ENCODE measurements around the gene GFPT1.

Gene GFPT1

GRCh38 chr2:69292256-69292655, 94.8 kb downstream of the GFPT1 start:
- no peak for TF ChIP-seq CTCF (IDR thresholded peaks at IDR 0.05; ENCODE audit: low read depth, low read length)
- DNase-seq (ENCODE audit: low read depth, low spot score) = no peak
- H3K4me3 ChIP-seq (ENCODE audit: low read depth, low read length) = no peak overlapping the region
- in situ Hi-C loops (cut with HindIII; ENCODE audit: low sequenced_read_pairs) = no loop called here

DNA sequence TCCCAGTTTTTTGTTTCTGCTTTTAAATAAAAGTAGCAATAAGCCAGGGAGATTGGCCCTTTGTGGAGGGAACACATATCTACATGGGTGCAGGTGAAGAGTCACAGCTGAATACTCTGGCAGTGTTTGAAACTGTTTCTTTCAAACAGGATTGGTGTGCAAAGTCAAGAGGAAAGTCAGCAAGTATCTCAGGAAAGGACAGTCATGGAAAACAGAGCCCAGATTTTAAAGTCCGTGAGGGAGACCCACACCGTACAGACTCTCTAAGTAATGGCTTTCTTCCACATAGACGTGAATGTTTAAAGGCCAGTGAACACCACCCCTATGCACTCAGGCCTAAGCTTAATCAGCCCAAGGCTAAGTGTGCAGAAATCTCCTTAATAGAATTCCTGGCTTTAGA, 95.3 kb downstream of the GFPT1 start:
- DNase-seq (ENCODE audit: low read depth, low spot score) = no peak
- no peak for TF ChIP-seq CTCF (IDR thresholded peaks at IDR 0.05; ENCODE audit: low read depth, low read length)
- no peak overlapping the region for H3K4me3 ChIP-seq (ENCODE audit: low read depth, low read length)
- in situ Hi-C loops (cut with HindIII; ENCODE audit: low sequenced_read_pairs) = no loop called here

- no peak for TF ChIP-seq CTCF (IDR thresholded peaks at IDR 0.05; ENCODE audit: low read depth, low read length)
- in situ Hi-C loops (cut with HindIII; ENCODE audit: low sequenced_read_pairs) = no loop called here
- no peak overlapping the region for H3K4me3 ChIP-seq (ENCODE audit: low read depth, low read length)
- peak; percentile 82 for DNase-seq (ENCODE audit: low read depth, low spot score)
Observed at GRCh38 chr2:69291004-69291650, 95.9 kb downstream of the GFPT1 start.

DNA sequence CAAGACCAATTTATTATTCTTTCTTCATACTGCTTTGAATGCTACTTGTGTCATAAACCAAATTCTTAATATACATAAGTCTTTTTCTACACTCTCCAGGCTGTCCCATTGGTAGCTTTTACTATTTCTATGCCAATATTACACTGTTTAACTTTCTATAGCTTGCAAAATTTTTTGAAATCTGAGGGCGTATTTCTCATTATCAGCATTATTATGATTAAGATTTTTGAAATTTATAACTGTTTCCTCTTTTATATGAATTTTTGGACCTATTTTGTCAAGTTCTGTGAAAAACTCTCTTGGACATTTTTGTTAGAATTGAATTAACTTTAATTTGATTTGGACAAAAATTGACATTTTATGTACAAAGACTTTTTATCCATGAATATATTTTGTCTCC, 98.6 kb downstream of the GFPT1 start:
- in situ Hi-C loops (cut with HindIII; ENCODE audit: low sequenced_read_pairs) = no loop called here

DNA sequence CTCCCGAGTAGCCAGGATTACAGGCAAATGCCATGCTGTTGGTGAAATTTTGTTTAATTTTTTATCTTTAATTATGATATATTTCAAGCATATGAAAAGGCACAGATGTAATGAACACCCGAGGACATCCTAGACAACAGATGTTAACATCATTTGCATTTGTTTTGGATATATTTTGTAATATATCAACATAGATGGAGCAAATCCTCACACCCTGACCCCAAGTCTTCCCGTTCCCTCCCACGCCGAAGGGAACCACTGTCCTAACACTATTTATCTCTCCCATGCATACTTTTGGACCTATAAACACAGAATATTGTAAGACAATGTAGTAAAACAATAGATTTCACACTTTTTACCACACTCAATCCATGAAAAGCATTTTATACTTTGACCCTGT, 99.5 kb downstream of the GFPT1 start:
- no peak for DNase-seq (ENCODE audit: low read depth, low spot score)
- TF ChIP-seq CTCF (IDR thresholded peaks at IDR 0.05; ENCODE audit: low read depth, low read length) = no peak
- no peak overlapping the region for H3K4me3 ChIP-seq (ENCODE audit: low read depth, low read length)
- in situ Hi-C loops (cut with HindIII; ENCODE audit: low sequenced_read_pairs) = no loop called here

More for the DNA sequence above, 98.6 kb downstream of the GFPT1 start:
- no peak for DNase-seq (ENCODE audit: low read depth, low spot score)
- no peak overlapping the region for H3K4me3 ChIP-seq (ENCODE audit: low read depth, low read length)
- TF ChIP-seq CTCF (IDR thresholded peaks at IDR 0.05; ENCODE audit: low read depth, low read length) = no peak

DNA sequence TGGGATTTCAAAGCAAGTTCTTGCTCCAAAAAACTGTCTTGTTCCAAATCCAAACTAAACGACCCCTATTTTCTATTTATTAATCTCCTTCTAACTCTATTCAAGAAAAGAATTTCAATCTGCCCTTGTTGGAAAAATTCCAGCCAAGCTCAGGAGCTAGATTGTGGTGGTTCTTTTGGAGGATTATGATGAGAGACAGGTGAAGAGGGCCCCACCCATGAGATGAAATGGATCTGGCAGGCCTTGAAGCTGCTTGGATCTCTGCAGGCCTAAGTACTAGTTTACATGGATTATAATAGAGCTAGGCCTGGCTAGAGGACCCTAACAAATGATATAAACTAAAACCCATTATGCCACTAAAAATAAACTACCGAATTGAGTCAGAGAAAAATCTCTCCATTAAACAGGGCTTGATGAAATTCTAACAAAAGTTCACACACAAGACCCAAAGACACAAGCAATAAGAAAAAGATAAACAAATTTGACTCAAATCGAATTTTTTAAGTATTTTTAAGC, 101.6 kb downstream of the GFPT1 start:
- in situ Hi-C loops (cut with HindIII; ENCODE audit: low sequenced_read_pairs) = no loop called here
- no peak for DNase-seq (ENCODE audit: low read depth, low spot score)
- no peak for TF ChIP-seq CTCF (IDR thresholded peaks at IDR 0.05; ENCODE audit: low read depth, low read length)
- no peak overlapping the region for H3K4me3 ChIP-seq (ENCODE audit: low read depth, low read length)
